HepG2 (cell line): ENCODE results near the gene DDI2. TPM values are rescaled to one million over a fixed set of nuclear protein-coding genes. Genes with fewer than 3 reads are reported as not detected.
A peak's percentile ranks its signal among the peaks of the same experiment; 100 is the strongest.

ENCODE experiments used
- ATAD3A ChIP-seq: sonication (generic); formaldehyde crosslinking; IDR thresholded peaks from 2 replicates; pipeline ENCODE4 v1.4.0; 2020; ENCODE audit warnings: missing genetic modification reagents
- CEBPB ChIP-seq: IDR thresholded peaks from 2 replicates; pipeline ENCODE4 v1.6.1; 2011; ENCODE audit warnings: low read depth, low read length, improper control_type of control experiment, borderline replicate concordance
- CHCHD3 ChIP-seq: sonication (generic); formaldehyde crosslinking; IDR thresholded peaks from 2 replicates; pipeline ENCODE4 v1.8.0; 2022; ENCODE audit warnings: mild to moderate bottlenecking, missing genetic modification reagents, moderate library complexity
- DDIT3 ChIP-seq: sonication (generic); formaldehyde crosslinking; IDR thresholded peaks from 2 replicates; pipeline ENCODE4 v1.4.0; 2020; ENCODE audit warnings: mild to moderate bottlenecking, missing genetic modification reagents
- E2F2 ChIP-seq: sonication (generic); formaldehyde crosslinking; IDR thresholded peaks from 2 replicates; pipeline ENCODE4 v1.4.0; 2020; ENCODE audit warnings: missing genetic modification reagents, borderline replicate concordance
- E2F5 ChIP-seq: sonication (generic); formaldehyde crosslinking; conservative IDR thresholded peaks from 2 replicates; pipeline ENCODE4 v1.4.0; 2020; ENCODE audit warnings: missing genetic modification reagents
- GFI1 ChIP-seq: sonication (generic); formaldehyde crosslinking; IDR thresholded peaks from 2 replicates; pipeline ENCODE4 v1.5.0; 2020; ENCODE audit warnings: missing genetic modification reagents, mild to moderate bottlenecking, borderline replicate concordance
- IKZF4 ChIP-seq: sonication (generic); formaldehyde crosslinking; IDR thresholded peaks from 2 replicates; pipeline ENCODE4 v1.5.1; 2020; ENCODE audit warnings: borderline replicate concordance, mild to moderate bottlenecking, low read depth, missing genetic modification reagents; ENCODE audit errors: not compliant biosample characterization
- SMAD3 ChIP-seq: sonication (generic); formaldehyde crosslinking; IDR thresholded peaks from 2 replicates; pipeline ENCODE4 v1.4.0; 2020; ENCODE audit warnings: missing genetic modification reagents
- SNAPC5 ChIP-seq: sonication (generic); formaldehyde crosslinking; IDR thresholded peaks from 2 replicates; pipeline ENCODE4 v1.8.1; 2023; ENCODE audit warnings: mild to moderate bottlenecking, missing genetic modification reagents, borderline replicate concordance
- SRF ChIP-seq: IDR thresholded peaks from 2 replicates; pipeline ENCODE4 v1.6.1; 2011; ENCODE audit warnings: mild to moderate bottlenecking, low read depth, low read length, moderate library complexity
- YEATS4 ChIP-seq: sonication (generic); formaldehyde crosslinking; IDR thresholded peaks from 2 replicates; pipeline ENCODE4 v1.4.0; 2020; ENCODE audit warnings: missing genetic modification reagents, borderline replicate concordance
- ZFP36L1 ChIP-seq: sonication (generic); formaldehyde crosslinking; IDR thresholded peaks from 2 replicates; pipeline ENCODE4 v1.8.0; 2022; ENCODE audit warnings: mild to moderate bottlenecking, missing genetic modification reagents, moderate library complexity
- ZFP90 ChIP-seq: sonication (generic); formaldehyde crosslinking; IDR thresholded peaks from 2 replicates; pipeline ENCODE4 v1.8.0; 2022; ENCODE audit warnings: missing genetic modification reagents, mild to moderate bottlenecking, inconsistent platforms, borderline replicate concordance
- ZNF205 ChIP-seq: IDR thresholded peaks from 2 replicates; pipeline ENCODE4 v1.6.1; 2018; ENCODE audit warnings: missing biosample characterization, missing genetic modification reagents
- ZNF225 ChIP-seq: sonication (generic); formaldehyde crosslinking; IDR thresholded peaks from 2 replicates; pipeline ENCODE4 v1.4.0; 2020; ENCODE audit warnings: mild to moderate bottlenecking, missing genetic modification reagents
- ZNF576 ChIP-seq: sonication (generic); formaldehyde crosslinking; IDR thresholded peaks from 2 replicates; pipeline ENCODE4 v1.4.0; 2020; ENCODE audit warnings: mild to moderate bottlenecking, missing genetic modification reagents
- ZNF598 ChIP-seq: sonication (generic); formaldehyde crosslinking; IDR thresholded peaks from 2 replicates; pipeline ENCODE4 v1.5.1; 2020; ENCODE audit warnings: mild to moderate bottlenecking, missing genetic modification reagents, borderline replicate concordance
- ZNF773 ChIP-seq: sonication (generic); formaldehyde crosslinking; IDR thresholded peaks from 2 replicates; pipeline ENCODE4 v1.4.0; 2020; ENCODE audit warnings: missing genetic modification reagents, borderline replicate concordance
- polyA plus RNA-seq, 8 experiments: library from polyadenylated mRNA; depleted of rRNA in 3 of 8; stranded (reverse) in 7 of 8; unstranded in 1 of 8; fragments of >200 nt; fragmentation: Illumina TruSeq in 4 of 8; extraction: Trizol in 4 of 8; gene quantifications; 2 replicates each; pipeline versions ENCODE4 v1.2.1 to v1.2.3, GENCODE V29; 2011 to 2016; ENCODE audit warnings: low read depth in 4 of 8, missing spikeins in 1 of 8, mixed read lengths in 1 of 8; ENCODE audit not compliant: insufficient read depth in 1 of 8
- total RNA-seq, 5 experiments: library from RNA; depleted of rRNA; stranded (reverse); fragments of >200 nt; fragmentation: Illumina TruSeq; extraction: Trizol; gene quantifications; 2 replicates each; pipeline ENCODE4 v1.2.3, GENCODE V29; 2016; ENCODE audit warnings: low read depth in 1 of 5
- TF ChIP-seq, protein P1 (sequence below): sonication (generic); formaldehyde crosslinking; IDR thresholded peaks from 2 replicates; pipeline ENCODE4 v1.9.0; 2021; ENCODE audit warnings: missing genetic modification reagents, borderline replicate concordance
- TF ChIP-seq, protein P2 (sequence below): sonication (generic); formaldehyde crosslinking; IDR thresholded peaks from 2 replicates; pipeline ENCODE4 v1.4.0; 2020; ENCODE audit warnings: missing genetic modification reagents; ENCODE audit errors: not compliant biosample characterization

The DDI2 gene
- total and polyA plus RNA-seq, 2 of the 13 experiments (the other 11 are each of a cell fraction or from before 2014, with no cell fraction given) = 8.5 to 25.7 TPM

DNA sequence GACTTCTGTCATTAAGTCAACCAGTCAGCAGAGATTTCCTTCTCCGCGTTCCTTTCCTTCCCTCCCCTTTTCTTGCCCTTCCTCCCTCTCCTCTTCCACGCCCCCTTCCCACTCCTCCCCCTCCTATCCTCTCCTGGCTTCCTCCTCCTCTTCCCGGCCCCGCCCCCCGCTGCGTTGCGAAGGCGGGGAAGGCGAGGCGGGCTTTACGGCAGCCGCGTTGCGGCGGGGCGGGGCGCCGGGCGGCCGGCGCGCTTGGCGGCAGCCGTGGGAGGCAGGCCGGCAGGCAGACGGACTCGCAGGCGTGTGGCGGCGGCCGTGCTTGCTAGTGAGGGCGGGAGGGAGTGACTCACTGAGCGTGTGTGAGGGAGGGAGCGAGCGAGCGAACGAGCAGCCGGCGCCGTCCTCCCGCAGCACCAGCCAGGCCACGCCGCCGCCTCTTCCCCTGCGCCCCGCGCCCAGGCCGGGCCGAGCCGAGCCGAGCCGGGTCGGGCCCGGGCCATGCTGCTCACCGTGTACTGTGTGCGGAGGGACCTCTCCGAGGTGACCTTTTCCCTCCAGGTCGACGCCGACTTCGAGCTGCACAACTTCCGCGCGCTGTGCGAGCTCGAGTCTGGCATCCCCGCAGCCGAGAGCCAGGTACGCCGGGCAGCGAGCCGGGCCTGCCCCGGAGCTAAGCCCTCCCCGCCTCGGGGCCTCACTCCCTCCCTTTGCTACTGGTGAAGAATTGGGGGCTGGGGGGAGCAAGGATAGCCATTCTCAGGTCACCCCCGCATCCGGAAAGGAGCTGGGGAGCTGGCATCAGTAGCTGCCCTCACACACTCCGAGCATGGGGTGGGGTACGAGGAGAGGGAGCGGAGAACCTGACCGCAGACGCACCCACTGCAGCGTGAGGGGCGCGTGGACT is at the start of gene DDI2 (continued):
- TF ChIP-seq, protein P1, sequence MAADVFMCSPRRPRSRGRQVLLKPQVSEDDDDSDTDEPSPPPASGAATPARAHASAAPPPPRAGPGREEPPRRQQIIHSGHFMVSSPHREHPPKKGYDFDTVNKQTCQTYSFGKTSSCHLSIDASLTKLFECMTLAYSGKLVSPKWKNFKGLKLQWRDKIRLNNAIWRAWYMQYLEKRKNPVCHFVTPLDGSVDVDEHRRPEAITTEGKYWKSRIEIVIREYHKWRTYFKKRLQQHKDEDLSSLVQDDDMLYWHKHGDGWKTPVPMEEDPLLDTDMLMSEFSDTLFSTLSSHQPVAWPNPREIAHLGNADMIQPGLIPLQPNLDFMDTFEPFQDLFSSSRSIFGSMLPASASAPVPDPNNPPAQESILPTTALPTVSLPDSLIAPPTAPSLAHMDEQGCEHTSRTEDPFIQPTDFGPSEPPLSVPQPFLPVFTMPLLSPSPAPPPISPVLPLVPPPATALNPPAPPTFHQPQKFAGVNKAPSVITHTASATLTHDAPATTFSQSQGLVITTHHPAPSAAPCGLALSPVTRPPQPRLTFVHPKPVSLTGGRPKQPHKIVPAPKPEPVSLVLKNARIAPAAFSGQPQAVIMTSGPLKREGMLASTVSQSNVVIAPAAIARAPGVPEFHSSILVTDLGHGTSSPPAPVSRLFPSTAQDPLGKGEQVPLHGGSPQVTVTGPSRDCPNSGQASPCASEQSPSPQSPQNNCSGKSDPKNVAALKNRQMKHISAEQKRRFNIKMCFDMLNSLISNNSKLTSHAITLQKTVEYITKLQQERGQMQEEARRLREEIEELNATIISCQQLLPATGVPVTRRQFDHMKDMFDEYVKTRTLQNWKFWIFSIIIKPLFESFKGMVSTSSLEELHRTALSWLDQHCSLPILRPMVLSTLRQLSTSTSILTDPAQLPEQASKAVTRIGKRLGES = no peak
- TF ChIP-seq ATAD3A (CRISPR knock-in tag) (no peak), ZNF205 (CRISPR knock-in tag) (no peak), SNAPC5 (CRISPR knock-in tag) (peak; percentile 9; the same call in 1 of the 2 replicates), DDIT3 (CRISPR knock-in tag) (no peak), E2F5 (0 out of 2 replicates have a peak, but pooled peaks have one; percentile 46), CEBPB (peak; percentile 29; the same call in 1 of the 2 replicates), ZNF225 (peak; percentile 76; the same call in 1 of the 2 replicates), ZNF773 (CRISPR knock-in tag) (peak; percentile 46; the same call in 1 of the 2 replicates), ZFP90 (CRISPR knock-in tag) (peak; percentile 85), ZNF576 (CRISPR knock-in tag) (0 out of 2 replicates have a peak, but pooled peaks have one; percentile 69), SMAD3 (CRISPR knock-in tag) (no peak), IKZF4 (peak; percentile 77), SRF (no peak), E2F2 (0 out of 2 replicates have a peak, but pooled peaks have one; percentile 53), CHCHD3 (CRISPR knock-in tag) (0 out of 2 replicates have a peak, but pooled peaks have one; percentile 28), GFI1 (CRISPR knock-in tag) (peak; percentile 29; the same call in 1 of the 2 replicates), ZNF598 (0 out of 2 replicates have a peak, but pooled peaks have one; percentile 47), YEATS4 (CRISPR knock-in tag) (peak; percentile 71), ZFP36L1 (no peak)
- TF ChIP-seq, protein P2, sequence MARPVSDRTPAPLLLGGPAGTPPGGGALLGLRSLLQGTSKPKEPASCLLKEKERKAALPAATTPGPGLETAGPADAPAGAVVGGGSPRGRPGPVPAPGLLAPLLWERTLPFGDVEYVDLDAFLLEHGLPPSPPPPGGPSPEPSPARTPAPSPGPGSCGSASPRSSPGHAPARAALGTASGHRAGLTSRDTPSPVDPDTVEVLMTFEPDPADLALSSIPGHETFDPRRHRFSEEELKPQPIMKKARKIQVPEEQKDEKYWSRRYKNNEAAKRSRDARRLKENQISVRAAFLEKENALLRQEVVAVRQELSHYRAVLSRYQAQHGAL (CRISPR knock-in tag) = no peak
